HG02759 (cell line): ENCODE data around the gene ASTN2.

Experiments used
- ATAC-seq: cut with Tn5 transposase; IDR thresholded peaks from one replicate; pipeline ENCODE4 v1.9.1; 2021; ENCODE audit warnings: mild to moderate bottlenecking, moderate library complexity; ENCODE audit not compliant: unreplicated experiment

Gene ASTN2

GRCh38 chr9:117365438-117365837 lies 49.4 kb downstream of the ASTN2 start:
- no peak for ATAC-seq

GRCh38 chr9:117363006-117363405 lies 51.9 kb downstream of the ASTN2 start:
- no peak for ATAC-seq

GRCh38 chr9:117359910-117360309 lies 54.9 kb downstream of the ASTN2 start:
- ATAC-seq = no peak

GRCh38 chr9:117355542-117355941 lies 59.3 kb downstream of the ASTN2 start:
- ATAC-seq = no peak

GRCh38 chr9:117354997-117355396 lies 59.9 kb downstream of the ASTN2 start:
- ATAC-seq = no peak

- no peak for ATAC-seq
Measured at GRCh38 chr9:117354244-117354847, 60.5 kb downstream of the ASTN2 start.

GRCh38 chr9:117344892-117345660 lies 69.8 kb downstream of the ASTN2 start:
- ATAC-seq = no peak

- ATAC-seq = no peak
Measured at GRCh38 chr9:117343427-117343826, 71.4 kb downstream of the ASTN2 start.

- ATAC-seq = no peak
Measured at GRCh38 chr9:117341151-117341550, 73.7 kb downstream of the ASTN2 start.

- ATAC-seq = no peak
Measured at GRCh38 chr9:117340422-117340821, 74.4 kb downstream of the ASTN2 start.

- ATAC-seq = no peak
Measured at GRCh38 chr9:117335837-117336433, 78.9 kb downstream of the ASTN2 start.

- ATAC-seq = no peak
Measured at GRCh38 chr9:117334101-117334500, 80.8 kb downstream of the ASTN2 start.

- ATAC-seq = no peak
Measured at GRCh38 chr9:117325831-117326230, 89.0 kb downstream of the ASTN2 start.

GRCh38 chr9:117325110-117325731 lies 89.6 kb downstream of the ASTN2 start:
- no peak for ATAC-seq

- ATAC-seq = no peak
Measured at GRCh38 chr9:117323390-117323789, 91.5 kb downstream of the ASTN2 start.

GRCh38 chr9:117317192-117317591 lies 97.7 kb downstream of the ASTN2 start:
- no peak for ATAC-seq

- no peak for ATAC-seq
Measured at GRCh38 chr9:117315236-117315635, 99.6 kb downstream of the ASTN2 start.

- ATAC-seq = no peak
Measured at GRCh38 chr9:117313989-117314388, 100.9 kb downstream of the ASTN2 start.

- no peak for ATAC-seq
Measured at GRCh38 chr9:117307701-117308100, 107.2 kb downstream of the ASTN2 start.

- ATAC-seq = no peak
Measured at GRCh38 chr9:117306032-117306431, 108.8 kb downstream of the ASTN2 start.

- ATAC-seq = no peak
Measured at GRCh38 chr9:117305454-117305853, 109.4 kb downstream of the ASTN2 start.

- ATAC-seq = no peak
Measured at GRCh38 chr9:117304549-117304948, 110.3 kb downstream of the ASTN2 start.
